Hepatocyte (in vitro differentiated cells): ENCODE results near the gene C1orf56.

ENCODE experiments used
- CTCF ChIP-seq: fragments of 200-600 bp; sonication (generic); IDR thresholded peaks from 2 replicates; pipeline ENCODE4 v1.5.1; 2016; ENCODE audit warnings: antibody characterized with exemption, mild to moderate bottlenecking; ENCODE audit not compliant: poor library complexity
- EZH2phosphoT487 ChIP-seq: fragments of 200-600 bp; sonication (generic); IDR thresholded peaks from one replicate; pipeline ENCODE4 v1.6.1; 2018; ENCODE audit warnings: antibody characterized with exemption, mild to moderate bottlenecking, low read depth, moderate library complexity; ENCODE audit not compliant: unreplicated experiment, severe bottlenecking

DNA sequence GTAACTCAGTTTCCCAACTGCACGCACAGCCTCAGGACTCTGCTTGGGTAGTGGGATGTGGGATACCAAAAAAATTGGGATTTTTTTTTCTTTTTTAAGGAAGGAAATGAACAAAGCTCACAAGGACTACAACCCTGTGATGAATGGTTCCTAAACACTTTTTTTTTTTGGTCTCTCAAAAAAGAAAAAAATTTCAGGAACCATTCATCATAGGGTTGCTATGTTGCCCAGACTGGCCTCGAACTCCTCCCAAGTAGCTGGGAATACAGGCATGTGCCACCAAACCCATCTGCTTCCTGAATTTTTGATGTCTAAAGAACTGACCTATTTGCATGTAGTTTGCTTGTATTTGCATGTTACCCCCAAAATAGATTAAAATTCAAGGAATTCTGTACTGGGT lies 47.6 kb upstream of the C1orf56 start:
- no peak for TF ChIP-seq CTCF
- no peak for TF ChIP-seq EZH2phosphoT487
